SK-N-MC (cell line): ENCODE measurements around the gene AP2B1.
A peak's percentile ranks its signal among the peaks of the same experiment; 100 is the strongest.

Experiments used
- DNase-seq: peaks from one replicate; pipeline ENCODE4 v3.0.0-alpha.2; 2011; ENCODE audit warnings: low read depth, low spot score
- H3K27ac ChIP-seq: fragments of 200-600 bp; sonication (generic); 2 replicates; pipeline ENCODE4 v1.5.1; 2016; ENCODE audit warnings: mixed run types
- H3K36me3 ChIP-seq: fragments of 200-600 bp; sonication (generic); 2 replicates; pipeline ENCODE4 v1.6.1; 2017; ENCODE audit warnings: antibody characterized with exemption, low read length, mixed read lengths; ENCODE audit not compliant: insufficient read depth
- H3K4me3 ChIP-seq: fragments of 200-600 bp; sonication (generic); 2 replicates; pipeline ENCODE4 v1.5.1; 2016
- H3K9ac ChIP-seq: fragments of 200-600 bp; sonication (generic); 2 replicates; pipeline ENCODE4 v1.8.0; 2017; ENCODE audit warnings: mixed run types, mixed read lengths; ENCODE audit not compliant: insufficient read length
- H3K9me3 ChIP-seq: fragments of 200-600 bp; sonication (generic); 2 replicates; pipeline ENCODE4 v1.6.1; 2017; ENCODE audit warnings: low read depth, mild to moderate bottlenecking, antibody characterized with exemption, low read length, moderate library complexity, mixed read lengths
- EZH2 ChIP-seq: fragments of 200-600 bp; sonication (generic); IDR thresholded peaks from one replicate; pipeline ENCODE4 v1.6.1; 2017; ENCODE audit warnings: antibody characterized with exemption
- FOXP2 ChIP-seq: optimal IDR thresholded peaks from 2 replicates; pipeline ENCODE3; 2011; ENCODE audit warnings: mild to moderate bottlenecking, moderate library complexity; ENCODE audit not compliant: insufficient read depth; ENCODE audit errors: extremely low read length, control extremely low read depth
- POLR2AphosphoS5 ChIP-seq: IDR thresholded peaks from 2 replicates; pipeline ENCODE4 v1.6.1; 2012; ENCODE audit warnings: mild to moderate bottlenecking, low read depth, low read length, borderline replicate concordance

AP2B1 gene

DNA sequence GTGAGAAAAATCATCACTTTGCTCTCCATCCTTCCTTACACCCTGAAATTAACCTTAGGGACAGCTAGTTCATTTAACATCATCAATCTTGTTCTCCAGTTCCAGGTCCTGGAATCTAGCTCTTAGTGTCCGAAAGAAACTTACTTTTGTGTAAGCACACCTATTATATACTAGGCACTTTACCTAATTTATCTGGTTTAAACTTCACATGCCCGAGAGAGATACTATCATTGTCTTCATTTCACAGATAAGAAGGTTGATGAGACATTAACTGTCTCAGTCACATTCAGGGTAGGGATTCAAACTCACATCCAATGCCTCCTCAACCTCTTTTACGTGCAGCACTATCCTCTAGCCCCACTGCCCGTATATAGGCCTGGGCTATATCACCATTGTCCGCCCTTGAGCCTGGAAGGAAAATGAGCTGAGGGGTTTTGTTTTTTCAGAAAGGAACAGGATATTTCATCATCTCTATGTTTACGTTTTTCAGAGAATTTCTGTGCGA lies 501 bp upstream of the AP2B1 start:
- Histone ChIP-seq H3K9ac (peak overlapping the region; percentile 82), H3K9me3 (no peaks in the 10 kb centered on the region), H3K27ac (peak overlapping the region; percentile 84), H3K36me3 (0 out of 2 replicates have a peak, but pooled peaks cover 7% of the 10 kb centered on the region), H3K4me3 (peak overlapping the region; percentile 84)
- TF ChIP-seq FOXP2 (no peak), POLR2AphosphoS5 (no peak), EZH2 (no peak)
- DNase-seq, result no peak

- Histone ChIP-seq H3K36me3 (0 out of 2 replicates have a peak, but pooled peaks cover 7% of the 10 kb centered on the region), H3K9ac (peak overlapping the region; percentile 82), H3K27ac (0 out of 2 replicates have a peak overlapping the region, but pooled peaks have one; percentile 1), H3K4me3 (peak overlapping the region; percentile 84), H3K9me3 (no peaks in the 10 kb centered on the region)
- TF ChIP-seq POLR2AphosphoS5 (no peak), FOXP2 (no peak), EZH2 (no peak)
- no peak for DNase-seq
Measured at GRCh38 chr17:35588196-35588920, 1.2 kb downstream of the AP2B1 start.

DNA sequence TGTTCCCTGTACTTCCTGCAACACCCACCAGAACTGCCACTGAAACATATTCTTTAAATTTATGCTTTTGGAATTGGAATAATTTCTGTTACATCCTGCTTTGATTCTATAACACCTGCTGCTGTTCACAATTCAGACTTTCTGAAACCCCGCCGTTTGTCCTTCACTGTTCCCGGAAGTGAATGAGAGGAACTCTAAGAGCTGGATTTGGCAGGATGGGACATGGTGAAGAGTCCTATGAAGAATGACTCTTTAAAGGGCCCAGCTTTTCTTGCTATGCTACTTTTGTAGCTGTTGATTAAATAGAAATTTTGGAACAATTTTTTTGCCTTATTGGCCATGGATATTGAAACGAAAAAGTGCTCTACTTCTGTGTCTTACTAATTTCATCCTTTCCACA lies 8.9 kb downstream of the AP2B1 start:
- Histone ChIP-seq H3K36me3 (peaks cover 60% of the 10 kb centered on the region), H3K9me3 (no peaks in the 10 kb centered on the region), H3K9ac (no peak overlapping the region), H3K4me3 (no peak overlapping the region), H3K27ac (no peak overlapping the region)
- TF ChIP-seq POLR2AphosphoS5 (no peak), EZH2 (no peak)
- no peak for DNase-seq

DNA sequence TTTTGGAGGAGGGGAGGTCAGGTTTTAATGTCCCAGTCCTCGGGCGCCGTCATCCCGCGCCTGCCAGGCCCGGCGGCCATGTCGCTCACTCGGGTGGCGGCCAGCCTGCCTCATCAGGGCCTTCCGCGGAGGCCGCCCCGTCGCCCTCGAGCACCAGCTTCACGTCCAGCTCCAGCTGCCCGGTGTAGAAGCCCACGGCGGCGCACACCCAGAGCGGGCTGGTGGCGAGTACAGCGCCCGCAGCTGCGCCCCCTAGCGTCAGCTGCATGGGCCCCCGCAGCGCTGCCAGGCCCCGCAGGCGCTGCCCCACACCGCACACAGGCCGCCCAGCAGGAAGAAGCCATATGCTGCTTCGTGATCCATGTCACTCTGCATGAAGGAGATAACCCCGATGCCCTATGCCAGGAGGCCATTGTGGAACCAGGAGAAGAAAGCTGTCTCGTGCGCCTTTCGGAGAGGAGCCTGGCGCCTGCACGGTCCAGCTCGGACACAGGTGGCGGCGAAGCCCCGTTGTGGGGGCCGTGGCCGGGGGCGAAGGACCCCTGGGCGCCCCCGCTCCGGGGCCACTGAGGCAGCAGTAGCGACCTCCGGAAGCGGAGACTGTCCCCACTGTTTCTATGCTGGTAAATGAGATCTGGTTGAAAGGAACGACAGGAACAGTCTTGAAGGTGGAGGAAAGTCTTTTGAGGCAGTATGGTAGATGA lies 9.6 kb downstream of the AP2B1 start:
- no peak for DNase-seq
- H3K27ac ChIP-seq, result no peak overlapping the region
- H3K36me3 ChIP-seq, result peaks cover 61% of the 10 kb centered on the region

GRCh38 chr17:35597604-35598003 lies 10.5 kb downstream of the AP2B1 start:
- no peak for TF ChIP-seq FOXP2
- no peak for TF ChIP-seq EZH2
- no peak for TF ChIP-seq POLR2AphosphoS5

More for the DNA sequence above, 9.6 kb downstream of the AP2B1 start:
- TF ChIP-seq FOXP2, result no peak
- no peak for TF ChIP-seq POLR2AphosphoS5
- TF ChIP-seq EZH2, result no peak
- Histone ChIP-seq H3K9me3 (no peaks in the 10 kb centered on the region), H3K9ac (no peak overlapping the region), H3K4me3 (no peak overlapping the region)

GRCh38 chr17:35603674-35604073 lies 16.6 kb downstream of the AP2B1 start:
- H3K9me3 ChIP-seq, result no peaks in the 10 kb centered on the region
- peaks cover 64% of the 10 kb centered on the region for H3K36me3 ChIP-seq
- H3K27ac ChIP-seq, result no peak overlapping the region
- no peak overlapping the region for H3K9ac ChIP-seq
- H3K4me3 ChIP-seq, result no peak overlapping the region
- DNase-seq, result no peak
- no peak for TF ChIP-seq FOXP2
- no peak for TF ChIP-seq EZH2
- no peak for TF ChIP-seq POLR2AphosphoS5

More at GRCh38 chr17:35597604-35598003, 10.5 kb downstream of the AP2B1 start:
- no peak for DNase-seq
- H3K9me3 ChIP-seq, result no peaks in the 10 kb centered on the region
- H3K36me3 ChIP-seq, result peaks cover 67% of the 10 kb centered on the region
- no peak overlapping the region for H3K27ac ChIP-seq
- no peak overlapping the region for H3K9ac ChIP-seq
- H3K4me3 ChIP-seq, result no peak overlapping the region

- H3K36me3 ChIP-seq, result peaks cover 59% of the 10 kb centered on the region
- H3K9me3 ChIP-seq, result no peaks in the 10 kb centered on the region
- TF ChIP-seq EZH2 (no peak), POLR2AphosphoS5 (no peak)
- no peak overlapping the region for H3K9ac ChIP-seq
- no peak overlapping the region for H3K4me3 ChIP-seq
- H3K27ac ChIP-seq, result no peak overlapping the region
- no peak for DNase-seq
Measured at GRCh38 chr17:35605678-35606077, 18.6 kb downstream of the AP2B1 start.

GRCh38 chr17:35607239-35607847 lies 20.2 kb downstream of the AP2B1 start:
- DNase-seq, result no peak
- H3K36me3 ChIP-seq, result peaks cover 53% of the 10 kb centered on the region
- H3K27ac ChIP-seq, result no peak overlapping the region; the same call in 1 of the 2 replicates
- H3K9me3 ChIP-seq, result no peaks in the 10 kb centered on the region
- no peak overlapping the region for H3K4me3 ChIP-seq
- no peak overlapping the region for H3K9ac ChIP-seq
- TF ChIP-seq FOXP2 (no peak), EZH2 (no peak), POLR2AphosphoS5 (no peak)
